HepG2 (cell line): Measurements from ENCODE around the gene PEAK3. TPM values are rescaled to one million over a fixed set of nuclear protein-coding genes. Genes with fewer than 3 reads are reported as not detected.

ENCODE experiments used
- ATM ChIP-seq: fragments of 450-650 bp; IDR thresholded peaks from 2 replicates; pipeline ENCODE4 v1.7.1; 2017; ENCODE audit warnings: mild to moderate bottlenecking, borderline replicate concordance
- KDM5B ChIP-seq: sonication (generic); formaldehyde crosslinking; IDR thresholded peaks from 2 replicates; pipeline ENCODE4 v1.4.0; 2020; ENCODE audit warnings: missing genetic modification reagents, mild to moderate bottlenecking, borderline replicate concordance
- KMT2A ChIP-seq: sonication (generic); formaldehyde crosslinking; IDR thresholded peaks from 2 replicates; pipeline ENCODE4 v1.4.0; 2020; ENCODE audit warnings: missing genetic modification reagents
- MED1 ChIP-seq: sonication (generic); formaldehyde crosslinking; IDR thresholded peaks from 2 replicates; pipeline ENCODE4 v1.4.0; 2020; ENCODE audit warnings: missing genetic modification reagents
- POLR2AphosphoS5 ChIP-seq: IDR thresholded peaks from 2 replicates; pipeline ENCODE4 v1.6.1; 2012; ENCODE audit warnings: low read depth, low read length
- TEAD2 ChIP-seq: sonication (generic); formaldehyde crosslinking; IDR thresholded peaks from 2 replicates; pipeline ENCODE4 v1.9.0; 2021; ENCODE audit warnings: missing genetic modification reagents
- ZBTB42 ChIP-seq: sonication (generic); formaldehyde crosslinking; IDR thresholded peaks from 2 replicates; pipeline ENCODE4 v1.5.0; 2020; ENCODE audit warnings: mild to moderate bottlenecking, missing genetic modification reagents
- ZFP36L1 ChIP-seq: sonication (generic); formaldehyde crosslinking; IDR thresholded peaks from 2 replicates; pipeline ENCODE4 v1.8.0; 2022; ENCODE audit warnings: mild to moderate bottlenecking, missing genetic modification reagents, moderate library complexity
- ZFP62 ChIP-seq: sonication (generic); formaldehyde crosslinking; IDR thresholded peaks from 2 replicates; pipeline ENCODE4 v1.4.0; 2020; ENCODE audit warnings: missing genetic modification reagents
- ZNF296 ChIP-seq: sonication (generic); formaldehyde crosslinking; conservative IDR thresholded peaks from 2 replicates; pipeline ENCODE4 v1.5.0; 2020; ENCODE audit warnings: mild to moderate bottlenecking, missing genetic modification reagents
- ZNF557 ChIP-seq: sonication (generic); formaldehyde crosslinking; IDR thresholded peaks from 2 replicates; pipeline ENCODE4 v1.4.0; 2020; ENCODE audit warnings: missing genetic modification reagents
- ZNF879 ChIP-seq: sonication (generic); formaldehyde crosslinking; IDR thresholded peaks from 2 replicates; pipeline ENCODE4 v1.8.1; 2023; ENCODE audit warnings: missing genetic modification reagents
- polyA plus RNA-seq, 8 experiments: library from polyadenylated mRNA; depleted of rRNA in 3 of 8; stranded (reverse) in 7 of 8; unstranded in 1 of 8; fragments of >200 nt; fragmentation: Illumina TruSeq in 4 of 8; extraction: Trizol in 4 of 8; gene quantifications; 2 replicates each; pipeline versions ENCODE4 v1.2.1 to v1.2.3, GENCODE V29; 2011 to 2016; ENCODE audit warnings: low read depth in 4 of 8, missing spikeins in 1 of 8, mixed read lengths in 1 of 8; ENCODE audit not compliant: insufficient read depth in 1 of 8
- total RNA-seq, 5 experiments: library from RNA; depleted of rRNA; stranded (reverse); fragments of >200 nt; fragmentation: Illumina TruSeq; extraction: Trizol; gene quantifications; 2 replicates each; pipeline ENCODE4 v1.2.3, GENCODE V29; 2016; ENCODE audit warnings: low read depth in 1 of 5
- TF ChIP-seq, protein P1 (sequence below): sonication (generic); formaldehyde crosslinking; IDR thresholded peaks from 2 replicates; pipeline ENCODE4 v1.4.0; 2020; ENCODE audit warnings: missing genetic modification reagents, borderline replicate concordance
- TF ChIP-seq, protein P2 (sequence below): sonication (generic); formaldehyde crosslinking; IDR thresholded peaks from 2 replicates; pipeline ENCODE4 v1.4.0; 2020; ENCODE audit warnings: low read depth, mild to moderate bottlenecking, missing genetic modification reagents
- TF ChIP-seq, protein P3 (sequence below): sonication (generic); formaldehyde crosslinking; IDR thresholded peaks from 2 replicates; pipeline ENCODE4 v1.8.0; 2022; ENCODE audit warnings: mild to moderate bottlenecking, missing genetic modification reagents, moderate library complexity
- TF ChIP-seq, protein P4 (sequence below): IDR thresholded peaks from 2 replicates; pipeline ENCODE4 v1.6.1; 2016; ENCODE audit warnings: mild to moderate bottlenecking
- TF ChIP-seq, protein P5 (sequence below): sonication (generic); formaldehyde crosslinking; IDR thresholded peaks from 2 replicates; pipeline ENCODE4 v1.4.0; 2020; ENCODE audit warnings: missing genetic modification reagents; ENCODE audit errors: not compliant biosample characterization
- TF ChIP-seq, protein P6 (sequence below): sonication (generic); formaldehyde crosslinking; IDR thresholded peaks from 2 replicates; pipeline ENCODE4 v1.5.0; 2020; ENCODE audit warnings: mild to moderate bottlenecking, missing genetic modification reagents, borderline replicate concordance

Gene PEAK3
- total and polyA plus RNA-seq, 2 of the 13 experiments (the other 11 are each of a cell fraction or from before 2014, with no cell fraction given): not detected

DNA sequence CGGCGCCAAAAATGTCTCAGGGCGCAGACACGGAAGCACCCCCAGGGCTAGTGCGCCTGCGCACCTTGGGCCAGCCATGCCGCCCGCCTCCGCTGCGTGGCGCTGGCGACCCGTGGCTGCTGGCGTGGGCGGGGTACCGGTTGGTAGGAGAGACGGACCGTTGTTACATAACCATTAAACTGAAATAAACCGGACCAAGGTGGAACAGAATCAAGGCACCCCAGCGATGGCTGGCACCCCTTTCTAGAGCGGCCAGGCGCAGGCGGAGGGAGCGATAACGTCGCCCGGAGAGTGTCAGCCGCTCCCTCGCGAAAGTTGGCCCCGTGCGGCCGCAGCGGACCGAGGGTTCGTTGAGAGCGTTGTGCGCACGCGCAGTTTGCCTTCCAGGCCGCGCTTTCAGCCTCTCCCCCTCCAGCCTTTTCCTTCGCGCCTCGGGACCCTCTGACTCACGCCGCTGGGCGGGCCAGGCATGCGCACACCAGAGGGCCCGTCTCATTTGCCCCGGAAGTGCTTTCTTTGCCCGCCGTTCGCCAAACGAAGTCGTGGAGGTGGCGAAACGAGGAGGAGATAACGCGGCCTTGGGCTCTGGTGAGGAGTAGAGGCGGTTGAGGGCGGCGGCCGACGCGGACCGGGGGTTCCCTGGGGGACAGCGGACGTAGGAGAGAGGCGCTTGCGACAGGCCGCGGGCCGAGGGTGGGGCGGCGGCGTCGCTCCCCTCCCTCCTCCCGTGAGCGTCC, 45.5 kb downstream of the PEAK3 start, which contains the start of the genes PLEKHJ1 and SF3A2 (continued):
- TF ChIP-seq, protein P1, sequence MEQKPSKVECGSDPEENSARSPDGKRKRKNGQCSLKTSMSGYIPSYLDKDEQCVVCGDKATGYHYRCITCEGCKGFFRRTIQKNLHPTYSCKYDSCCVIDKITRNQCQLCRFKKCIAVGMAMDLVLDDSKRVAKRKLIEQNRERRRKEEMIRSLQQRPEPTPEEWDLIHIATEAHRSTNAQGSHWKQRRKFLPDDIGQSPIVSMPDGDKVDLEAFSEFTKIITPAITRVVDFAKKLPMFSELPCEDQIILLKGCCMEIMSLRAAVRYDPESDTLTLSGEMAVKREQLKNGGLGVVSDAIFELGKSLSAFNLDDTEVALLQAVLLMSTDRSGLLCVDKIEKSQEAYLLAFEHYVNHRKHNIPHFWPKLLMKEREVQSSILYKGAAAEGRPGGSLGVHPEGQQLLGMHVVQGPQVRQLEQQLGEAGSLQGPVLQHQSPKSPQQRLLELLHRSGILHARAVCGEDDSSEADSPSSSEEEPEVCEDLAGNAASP (CRISPR knock-in tag): peak; percentile 43
- TF ChIP-seq, protein P2, sequence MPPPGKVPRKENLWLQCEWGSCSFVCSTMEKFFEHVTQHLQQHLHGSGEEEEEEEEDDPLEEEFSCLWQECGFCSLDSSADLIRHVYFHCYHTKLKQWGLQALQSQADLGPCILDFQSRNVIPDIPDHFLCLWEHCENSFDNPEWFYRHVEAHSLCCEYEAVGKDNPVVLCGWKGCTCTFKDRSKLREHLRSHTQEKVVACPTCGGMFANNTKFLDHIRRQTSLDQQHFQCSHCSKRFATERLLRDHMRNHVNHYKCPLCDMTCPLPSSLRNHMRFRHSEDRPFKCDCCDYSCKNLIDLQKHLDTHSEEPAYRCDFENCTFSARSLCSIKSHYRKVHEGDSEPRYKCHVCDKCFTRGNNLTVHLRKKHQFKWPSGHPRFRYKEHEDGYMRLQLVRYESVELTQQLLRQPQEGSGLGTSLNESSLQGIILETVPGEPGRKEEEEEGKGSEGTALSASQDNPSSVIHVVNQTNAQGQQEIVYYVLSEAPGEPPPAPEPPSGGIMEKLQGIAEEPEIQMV (CRISPR knock-in tag): peak; percentile 95
- TF ChIP-seq, protein P3, sequence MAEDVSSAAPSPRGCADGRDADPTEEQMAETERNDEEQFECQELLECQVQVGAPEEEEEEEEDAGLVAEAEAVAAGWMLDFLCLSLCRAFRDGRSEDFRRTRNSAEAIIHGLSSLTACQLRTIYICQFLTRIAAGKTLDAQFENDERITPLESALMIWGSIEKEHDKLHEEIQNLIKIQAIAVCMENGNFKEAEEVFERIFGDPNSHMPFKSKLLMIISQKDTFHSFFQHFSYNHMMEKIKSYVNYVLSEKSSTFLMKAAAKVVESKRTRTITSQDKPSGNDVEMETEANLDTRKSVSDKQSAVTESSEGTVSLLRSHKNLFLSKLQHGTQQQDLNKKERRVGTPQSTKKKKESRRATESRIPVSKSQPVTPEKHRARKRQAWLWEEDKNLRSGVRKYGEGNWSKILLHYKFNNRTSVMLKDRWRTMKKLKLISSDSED (CRISPR knock-in tag): 0 out of 2 replicates have a peak, but pooled peaks have one; percentile 21
- TF ChIP-seq MED1 (CRISPR knock-in tag) (peak; percentile 72), KDM5B (peak; percentile 100), ZNF557 (CRISPR knock-in tag) (0 out of 2 replicates have a peak, but pooled peaks have one; percentile 78), ZBTB42 (peak; percentile 96), POLR2AphosphoS5 (peak; percentile 59), ZNF879 (CRISPR knock-in tag) (peak; percentile 99), ZFP62 (CRISPR knock-in tag) (no peak), KMT2A (peak; percentile 87), TEAD2 (CRISPR knock-in tag) (peak; percentile 77; the same call in 1 of the 2 replicates), ZNF296 (CRISPR knock-in tag) (no peak; the same call in none of the 2 replicates), ZFP36L1 (CRISPR knock-in tag) (peak; percentile 99), ATM (no peak)
- TF ChIP-seq, protein P4, sequence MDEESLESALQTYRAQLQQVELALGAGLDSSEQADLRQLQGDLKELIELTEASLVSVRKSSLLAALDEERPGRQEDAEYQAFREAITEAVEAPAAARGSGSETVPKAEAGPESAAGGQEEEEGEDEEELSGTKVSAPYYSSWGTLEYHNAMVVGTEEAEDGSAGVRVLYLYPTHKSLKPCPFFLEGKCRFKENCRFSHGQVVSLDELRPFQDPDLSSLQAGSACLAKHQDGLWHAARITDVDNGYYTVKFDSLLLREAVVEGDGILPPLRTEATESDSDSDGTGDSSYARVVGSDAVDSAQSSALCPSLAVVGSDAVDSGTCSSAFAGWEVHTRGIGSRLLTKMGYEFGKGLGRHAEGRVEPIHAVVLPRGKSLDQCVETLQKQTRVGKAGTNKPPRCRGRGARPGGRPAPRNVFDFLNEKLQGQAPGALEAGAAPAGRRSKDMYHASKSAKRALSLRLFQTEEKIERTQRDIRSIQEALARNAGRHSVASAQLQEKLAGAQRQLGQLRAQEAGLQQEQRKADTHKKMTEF: peak; percentile 98
- TF ChIP-seq, protein P5, sequence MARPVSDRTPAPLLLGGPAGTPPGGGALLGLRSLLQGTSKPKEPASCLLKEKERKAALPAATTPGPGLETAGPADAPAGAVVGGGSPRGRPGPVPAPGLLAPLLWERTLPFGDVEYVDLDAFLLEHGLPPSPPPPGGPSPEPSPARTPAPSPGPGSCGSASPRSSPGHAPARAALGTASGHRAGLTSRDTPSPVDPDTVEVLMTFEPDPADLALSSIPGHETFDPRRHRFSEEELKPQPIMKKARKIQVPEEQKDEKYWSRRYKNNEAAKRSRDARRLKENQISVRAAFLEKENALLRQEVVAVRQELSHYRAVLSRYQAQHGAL (CRISPR knock-in tag): peak; percentile 18
- TF ChIP-seq, protein P6, sequence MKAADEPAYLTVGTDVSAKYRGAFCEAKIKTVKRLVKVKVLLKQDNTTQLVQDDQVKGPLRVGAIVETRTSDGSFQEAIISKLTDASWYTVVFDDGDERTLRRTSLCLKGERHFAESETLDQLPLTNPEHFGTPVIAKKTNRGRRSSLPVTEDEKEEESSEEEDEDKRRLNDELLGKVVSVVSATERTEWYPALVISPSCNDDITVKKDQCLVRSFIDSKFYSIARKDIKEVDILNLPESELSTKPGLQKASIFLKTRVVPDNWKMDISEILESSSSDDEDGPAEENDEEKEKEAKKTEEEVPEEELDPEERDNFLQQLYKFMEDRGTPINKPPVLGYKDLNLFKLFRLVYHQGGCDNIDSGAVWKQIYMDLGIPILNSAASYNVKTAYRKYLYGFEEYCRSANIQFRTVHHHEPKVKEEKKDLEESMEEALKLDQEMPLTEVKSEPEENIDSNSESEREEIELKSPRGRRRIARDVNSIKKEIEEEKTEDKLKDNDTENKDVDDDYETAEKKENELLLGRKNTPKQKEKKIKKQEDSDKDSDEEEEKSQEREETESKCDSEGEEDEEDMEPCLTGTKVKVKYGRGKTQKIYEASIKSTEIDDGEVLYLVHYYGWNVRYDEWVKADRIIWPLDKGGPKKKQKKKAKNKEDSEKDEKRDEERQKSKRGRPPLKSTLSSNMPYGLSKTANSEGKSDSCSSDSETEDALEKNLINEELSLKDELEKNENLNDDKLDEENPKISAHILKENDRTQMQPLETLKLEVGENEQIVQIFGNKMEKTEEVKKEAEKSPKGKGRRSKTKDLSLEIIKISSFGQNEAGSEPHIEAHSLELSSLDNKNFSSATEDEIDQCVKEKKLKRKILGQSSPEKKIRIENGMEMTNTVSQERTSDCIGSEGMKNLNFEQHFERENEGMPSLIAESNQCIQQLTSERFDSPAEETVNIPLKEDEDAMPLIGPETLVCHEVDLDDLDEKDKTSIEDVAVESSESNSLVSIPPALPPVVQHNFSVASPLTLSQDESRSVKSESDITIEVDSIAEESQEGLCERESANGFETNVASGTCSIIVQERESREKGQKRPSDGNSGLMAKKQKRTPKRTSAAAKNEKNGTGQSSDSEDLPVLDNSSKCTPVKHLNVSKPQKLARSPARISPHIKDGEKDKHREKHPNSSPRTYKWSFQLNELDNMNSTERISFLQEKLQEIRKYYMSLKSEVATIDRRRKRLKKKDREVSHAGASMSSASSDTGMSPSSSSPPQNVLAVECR: peak; percentile 90
